ENCODE data around the gene TSPAN7.

The TSPAN7 gene

DNA sequence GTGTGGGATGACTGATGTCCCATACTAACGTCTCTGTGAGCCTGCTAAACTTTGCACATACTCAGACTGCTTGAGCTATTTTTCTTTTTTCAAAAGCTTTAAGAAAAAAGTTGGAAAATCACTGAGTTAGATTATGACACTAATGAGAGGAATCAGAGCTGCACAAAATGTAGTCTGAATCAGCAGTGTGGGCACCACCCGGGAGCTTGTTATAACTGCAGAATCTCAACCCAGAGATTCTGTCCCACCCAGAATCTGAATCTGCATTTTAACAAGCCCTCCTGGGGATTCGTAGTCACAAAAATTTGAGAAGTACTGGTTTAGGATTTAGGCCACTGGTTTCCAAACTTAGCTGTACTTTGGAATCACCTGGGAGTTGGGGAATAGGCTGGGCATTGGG lies 137.8 kb downstream of the TSPAN7 start:
- DNase-seq, result no peak

DNA sequence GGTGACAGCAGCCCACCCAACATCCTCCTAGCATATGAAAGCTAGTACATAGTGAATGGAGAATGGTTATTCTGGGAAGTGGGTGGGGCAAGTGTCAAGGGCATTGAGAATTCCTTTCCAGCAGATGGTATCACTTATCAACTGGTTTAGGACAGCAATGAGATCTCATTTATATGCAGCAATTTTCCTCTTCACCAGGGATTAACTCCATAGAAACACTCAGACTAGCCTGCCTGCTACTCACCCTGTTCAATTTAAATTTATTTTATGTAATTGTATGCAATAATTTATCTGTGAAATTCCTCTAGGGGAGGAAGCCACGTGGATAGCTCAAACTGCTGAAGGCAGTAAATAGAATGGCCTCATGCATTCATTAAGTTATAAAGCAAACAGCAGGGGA lies 138.4 kb downstream of the TSPAN7 start:
- DNase-seq, result no peak

DNA sequence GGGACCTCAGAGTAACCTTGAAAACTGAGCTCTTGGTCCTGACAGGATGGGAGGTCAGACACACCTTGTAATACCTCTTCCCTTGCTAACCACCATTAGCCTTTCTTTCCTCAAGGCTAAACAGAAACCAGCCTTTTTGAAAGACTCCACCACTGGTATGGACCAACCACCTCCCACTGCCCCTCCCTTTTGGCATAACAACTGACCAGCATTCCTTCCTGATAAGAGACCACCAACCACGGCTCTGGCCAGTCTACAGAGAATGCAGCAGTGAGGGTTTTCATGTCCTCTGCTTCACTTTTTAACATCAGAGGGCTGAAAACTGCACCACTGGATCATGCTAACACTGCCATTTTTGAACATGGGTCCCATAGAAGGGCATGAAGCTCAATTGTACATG lies 139.7 kb downstream of the TSPAN7 start:
- DNase-seq, result no peak

DNA sequence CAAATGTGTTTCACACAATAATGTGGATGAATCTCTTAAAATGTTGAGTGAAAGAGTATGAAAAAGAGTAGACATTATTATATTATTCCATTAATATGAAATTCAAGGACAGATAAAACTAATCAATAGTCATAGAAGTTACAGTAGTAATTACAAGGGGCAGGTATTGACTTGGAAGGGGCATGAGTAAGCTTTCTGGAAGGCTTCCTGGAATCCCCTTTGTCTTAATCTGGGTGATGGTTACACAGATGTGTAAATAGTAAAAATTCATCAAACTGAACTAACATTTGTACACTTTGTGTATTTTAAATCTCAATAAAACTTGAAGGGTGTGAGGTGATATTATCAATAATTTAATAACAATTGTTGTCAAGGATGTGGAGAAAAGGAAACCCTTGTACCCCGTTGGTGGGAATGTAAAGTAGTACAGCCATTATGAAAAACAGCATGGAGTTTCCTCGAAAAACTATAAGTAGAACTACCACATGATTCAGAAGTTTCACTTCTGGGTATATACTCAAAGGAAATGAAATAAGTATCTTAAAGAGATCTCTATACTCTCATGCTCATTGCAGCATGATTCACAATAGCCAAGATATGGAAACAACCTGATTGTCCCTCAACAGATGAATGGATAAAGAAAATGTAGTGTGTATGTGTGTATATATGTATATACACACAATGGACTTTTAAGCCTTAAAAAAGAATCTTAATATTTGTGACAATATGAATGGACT lies 143.0 kb downstream of the TSPAN7 start:
- no peak for DNase-seq

DNA sequence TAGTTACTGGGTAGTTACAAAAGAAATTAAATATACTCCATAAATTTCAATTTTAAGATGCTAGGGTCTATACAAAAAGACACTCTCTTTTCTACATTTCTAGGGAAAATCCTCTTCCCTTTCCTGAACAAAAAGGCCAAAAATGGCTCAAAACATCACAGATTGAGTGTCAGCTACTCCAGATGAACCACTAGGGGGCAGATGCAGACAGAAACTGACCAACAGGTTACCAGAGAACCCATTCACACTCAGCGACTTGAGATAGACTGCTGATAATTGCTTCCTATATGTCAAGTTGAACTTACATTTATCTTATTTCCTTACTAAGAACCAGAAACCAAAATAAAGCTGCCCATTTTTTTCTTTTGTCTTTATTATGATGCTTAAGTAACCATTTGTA lies 156.5 kb downstream of the TSPAN7 start:
- peak in 2 of 3 experiments; percentile 1 to 37 for DNase-seq

DNA sequence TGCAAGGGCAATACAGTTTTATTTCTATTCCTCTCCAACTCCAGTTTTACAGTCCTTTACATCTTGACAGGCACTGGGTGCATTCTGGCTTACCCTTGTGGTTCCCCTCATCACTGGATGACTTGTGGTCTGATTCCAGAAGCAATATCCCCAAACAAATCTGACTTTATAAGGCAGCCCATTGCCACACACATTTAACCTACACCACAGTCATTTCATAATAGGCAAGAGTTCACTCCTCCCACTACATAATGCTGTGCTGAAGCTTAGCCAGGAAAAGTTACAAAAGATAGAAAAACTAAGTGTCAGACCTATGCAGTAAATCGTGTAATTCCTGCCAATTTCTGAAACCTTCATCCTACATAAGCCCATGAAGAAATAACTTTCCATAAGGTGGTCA lies 157.0 kb downstream of the TSPAN7 start:
- no peak for DNase-seq

DNA sequence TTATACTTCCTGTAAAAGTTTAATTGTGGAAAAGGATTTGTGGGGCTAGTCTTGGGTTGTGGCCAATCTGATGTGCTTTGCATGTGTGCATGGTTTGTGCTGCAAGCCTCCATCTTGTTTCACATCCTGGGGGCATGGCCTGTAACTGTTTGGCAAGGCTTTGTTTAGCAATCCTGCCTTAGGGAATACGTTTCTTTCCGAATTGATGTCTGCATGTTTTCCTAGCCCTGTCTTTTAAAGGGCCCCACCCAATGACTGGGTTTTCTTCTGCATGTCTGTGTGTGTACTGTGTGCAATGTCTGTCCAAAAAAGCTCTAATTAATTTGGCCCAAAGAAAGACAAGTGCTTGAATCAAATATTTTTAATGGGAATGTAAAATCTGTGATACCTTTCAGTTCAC lies 165.3 kb downstream of the TSPAN7 start:
- DNase-seq, result no peak

DNA sequence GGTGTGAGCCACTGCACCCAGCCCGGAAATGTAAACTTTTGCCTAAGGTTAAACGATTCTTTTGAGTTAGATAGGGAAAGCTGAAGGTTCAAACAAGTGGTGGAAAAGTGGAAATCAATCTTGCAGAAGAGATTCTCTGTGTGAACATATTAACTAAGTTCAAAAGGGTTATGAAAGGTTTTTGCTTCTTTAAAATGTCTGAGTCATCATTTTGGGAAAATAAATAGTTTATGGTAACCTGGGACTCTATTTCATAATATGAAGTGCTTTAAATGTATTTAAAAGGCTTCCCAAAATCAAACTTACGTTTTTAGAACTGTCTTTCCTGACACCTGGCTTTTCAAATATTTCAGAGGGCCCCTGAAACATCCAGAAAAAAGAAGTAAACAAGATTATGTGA lies 166.3 kb downstream of the TSPAN7 start:
- no peak for DNase-seq

DNA sequence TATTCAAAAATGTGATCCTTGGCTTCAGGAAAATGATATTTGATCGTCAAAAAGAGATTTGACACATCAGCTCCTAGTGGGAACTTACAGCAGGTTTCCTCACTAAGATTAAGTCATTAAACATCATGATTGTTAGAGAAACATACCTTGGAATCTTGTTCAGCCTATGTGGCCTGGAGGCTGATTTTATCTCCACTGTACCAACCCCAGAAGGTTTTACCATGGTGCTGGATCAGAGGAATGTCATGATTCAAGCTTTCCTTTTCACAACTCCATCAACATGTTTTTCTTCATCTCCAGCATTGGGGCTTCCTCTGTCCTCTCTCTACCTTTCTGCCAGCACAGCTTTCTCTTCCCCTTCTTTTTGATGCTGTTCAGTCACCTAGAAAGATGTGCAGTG lies 171.5 kb downstream of the TSPAN7 start:
- no peak for DNase-seq
